Measurements from ENCODE around the gene TMEM164.
A peak's percentile ranks its signal among the peaks of the same experiment; 100 is the strongest.

The TMEM164 gene

GRCh38 chrX:110163488-110163887, 160.6 kb downstream of the TMEM164 start:
- DNase-seq (ENCODE audit: insufficient read length) (no peak), FAIRE-seq (no peak)
- TF ChIP-seq TAF1 (IDR thresholded peaks at IDR 0.05; ENCODE audit: borderline replicate concordance, low read depth, low read length) (no peak), POLR2A (IDR thresholded peaks at IDR 0.05; ENCODE audit: low read depth, low read length) (no peak), POLR2AphosphoS5 (IDR thresholded peaks at IDR 0.05; ENCODE audit: low read depth, low read length) (no peak)

DNA sequence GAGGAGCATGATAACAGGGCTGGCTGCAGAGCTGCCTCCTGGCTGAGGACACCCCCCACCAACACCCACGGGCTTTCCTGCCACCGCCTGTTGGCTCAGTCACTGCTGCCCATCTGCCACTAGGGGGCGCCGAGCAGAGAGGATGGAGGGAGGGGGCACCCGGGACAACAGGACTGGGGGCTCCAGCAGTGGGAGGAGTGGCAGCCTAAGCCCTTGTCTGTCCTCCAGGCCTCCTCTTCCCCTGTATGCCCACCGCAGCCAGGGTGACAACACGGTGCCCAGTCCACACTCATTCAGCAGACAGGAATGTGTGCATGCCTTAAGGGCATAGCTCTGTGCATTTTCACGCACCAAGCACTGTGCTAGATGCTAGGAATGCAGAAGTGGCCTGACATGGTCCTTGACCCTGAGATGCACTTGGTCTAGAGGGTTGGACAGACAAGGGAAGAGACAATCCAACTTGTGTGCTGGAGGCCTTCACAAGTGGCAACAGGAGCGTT, 165.1 kb downstream of the TMEM164 start:
- TF ChIP-seq POLR2AphosphoS5 (IDR thresholded peaks at IDR 0.05; ENCODE audit: low read depth, low read length): no peak
- no peak for TF ChIP-seq POLR2A (IDR thresholded peaks at IDR 0.05; ENCODE audit: low read depth, low read length)
- no peak for TF ChIP-seq TAF1 (IDR thresholded peaks at IDR 0.05; ENCODE audit: borderline replicate concordance, low read depth, low read length)
- DNase-seq (ENCODE audit: insufficient read length) (no peak), FAIRE-seq (no peak)

DNA sequence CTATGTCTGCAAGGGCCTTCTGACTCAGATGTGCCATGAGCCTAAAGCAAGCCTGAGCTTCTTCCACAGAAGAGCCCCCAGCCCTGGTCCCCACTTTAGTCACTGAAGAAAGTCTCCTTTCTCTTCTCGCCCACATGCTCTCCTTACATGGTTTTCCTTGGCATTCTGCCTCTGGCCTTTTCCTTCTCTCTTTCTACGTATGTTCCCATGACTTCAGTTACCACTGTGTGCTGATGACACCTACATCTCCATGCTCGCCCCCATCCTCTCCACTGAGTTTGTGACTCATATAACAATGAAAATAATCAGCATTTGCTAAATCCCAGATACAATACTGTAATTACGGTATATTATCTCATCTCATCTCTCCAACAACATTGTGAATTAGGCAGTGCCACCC, 165.7 kb downstream of the TMEM164 start:
- FAIRE-seq: no peak
- no peak for DNase-seq (ENCODE audit: insufficient read length)
- no peak for TF ChIP-seq TAF1 (IDR thresholded peaks at IDR 0.05; ENCODE audit: borderline replicate concordance, low read depth, low read length)
- TF ChIP-seq POLR2A (IDR thresholded peaks at IDR 0.05; ENCODE audit: low read depth, low read length): no peak
- TF ChIP-seq POLR2AphosphoS5 (IDR thresholded peaks at IDR 0.05; ENCODE audit: low read depth, low read length): no peak

DNA sequence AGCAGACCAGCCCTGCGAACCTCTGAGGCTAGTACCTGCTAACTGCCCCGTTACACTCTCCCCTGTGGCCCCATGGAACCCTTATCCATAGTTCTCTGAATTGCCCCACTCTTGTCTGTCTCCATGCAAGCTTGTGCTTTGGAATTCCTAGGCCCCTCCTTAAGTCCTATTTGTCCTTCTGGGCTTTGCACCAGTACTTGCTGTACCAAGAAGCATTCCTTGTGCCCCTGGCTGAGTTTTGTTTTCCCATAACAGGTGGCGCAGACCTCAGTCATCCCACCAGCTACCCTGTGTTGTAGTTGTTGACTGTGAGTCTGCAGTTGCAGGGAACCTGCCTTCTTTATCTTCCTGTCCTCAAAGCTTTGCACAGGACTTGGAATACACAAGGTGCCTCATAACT, 167.1 kb downstream of the TMEM164 start:
- TF ChIP-seq POLR2A (IDR thresholded peaks at IDR 0.05; ENCODE audit: low read depth, low read length) (no peak), POLR2AphosphoS5 (IDR thresholded peaks at IDR 0.05; ENCODE audit: low read depth, low read length) (no peak), TAF1 (IDR thresholded peaks at IDR 0.05; ENCODE audit: borderline replicate concordance, low read depth, low read length) (no peak)
- DNase-seq (ENCODE audit: insufficient read length) (no peak), FAIRE-seq (no peak)

DNA sequence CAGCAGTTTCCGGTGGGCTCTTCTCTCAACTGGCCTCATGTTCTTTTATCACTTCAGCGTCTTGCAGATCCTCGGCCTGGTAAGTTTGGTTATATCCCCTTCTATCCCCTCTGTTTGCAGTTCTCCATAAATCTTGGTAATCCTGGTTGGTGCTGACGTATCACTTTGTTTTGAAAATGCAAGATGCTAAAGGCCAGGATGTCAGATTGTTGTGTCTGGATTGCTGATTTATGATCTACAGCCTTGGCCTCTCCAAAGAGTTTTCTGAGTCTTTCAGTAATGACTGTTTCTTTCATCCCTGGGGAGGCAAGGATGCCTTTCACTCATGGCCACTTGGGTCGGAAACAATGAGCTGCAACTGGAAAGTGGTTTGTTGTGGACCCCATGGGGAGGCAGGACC, 168.5 kb downstream of the TMEM164 start:
- no peak for TF ChIP-seq POLR2A (IDR thresholded peaks at IDR 0.05; ENCODE audit: low read depth, low read length)
- no peak for TF ChIP-seq TAF1 (IDR thresholded peaks at IDR 0.05; ENCODE audit: borderline replicate concordance, low read depth, low read length)
- no peak for TF ChIP-seq POLR2AphosphoS5 (IDR thresholded peaks at IDR 0.05; ENCODE audit: low read depth, low read length)
- FAIRE-seq: no peak
- DNase-seq (ENCODE audit: insufficient read length): no peak

- FAIRE-seq (peak; percentile 91), DNase-seq (ENCODE audit: insufficient read length) (peak; percentile 48)
- TF ChIP-seq TAF1 (IDR thresholded peaks at IDR 0.05; ENCODE audit: borderline replicate concordance, low read depth, low read length) (no peak), POLR2AphosphoS5 (IDR thresholded peaks at IDR 0.05; ENCODE audit: low read depth, low read length) (no peak), POLR2A (IDR thresholded peaks at IDR 0.05; ENCODE audit: low read depth, low read length) (no peak)
Observed at GRCh38 chrX:110172215-110172614, 169.3 kb downstream of the TMEM164 start.

GRCh38 chrX:110173192-110174175, 170.6 kb downstream of the TMEM164 start:
- DNase-seq (ENCODE audit: insufficient read length) (no peak), FAIRE-seq (no peak)
- TF ChIP-seq POLR2AphosphoS5 (IDR thresholded peaks at IDR 0.05; ENCODE audit: low read depth, low read length): no peak
- TF ChIP-seq POLR2A (IDR thresholded peaks at IDR 0.05; ENCODE audit: low read depth, low read length): no peak
- TF ChIP-seq TAF1 (IDR thresholded peaks at IDR 0.05; ENCODE audit: borderline replicate concordance, low read depth, low read length): no peak

GRCh38 chrX:110175146-110175545, 172.2 kb downstream of the TMEM164 start:
- DNase-seq (ENCODE audit: insufficient read length): no peak
- FAIRE-seq: no peak
- no peak for TF ChIP-seq TAF1 (IDR thresholded peaks at IDR 0.05; ENCODE audit: borderline replicate concordance, low read depth, low read length)

GRCh38 chrX:110175696-110176095, 172.8 kb downstream of the TMEM164 start:
- DNase-seq (ENCODE audit: insufficient read length) (no peak), FAIRE-seq (no peak)
- no peak for TF ChIP-seq TAF1 (IDR thresholded peaks at IDR 0.05; ENCODE audit: borderline replicate concordance, low read depth, low read length)
- no peak for TF ChIP-seq POLR2A (IDR thresholded peaks at IDR 0.05; ENCODE audit: low read depth, low read length)
- no peak for TF ChIP-seq POLR2AphosphoS5 (IDR thresholded peaks at IDR 0.05; ENCODE audit: low read depth, low read length)

GRCh38 chrX:110178179-110178865, 175.4 kb downstream of the TMEM164 start:
- DNase-seq (ENCODE audit: insufficient read length) (no peak), FAIRE-seq (no peak)
- TF ChIP-seq POLR2AphosphoS5 (IDR thresholded peaks at IDR 0.05; ENCODE audit: low read depth, low read length): no peak
- TF ChIP-seq TAF1 (IDR thresholded peaks at IDR 0.05; ENCODE audit: borderline replicate concordance, low read depth, low read length): no peak
- TF ChIP-seq POLR2A (IDR thresholded peaks at IDR 0.05; ENCODE audit: low read depth, low read length): no peak

GRCh38 chrX:110180176-110180927, 177.4 kb downstream of the TMEM164 start:
- FAIRE-seq (peak; percentile 57), DNase-seq (ENCODE audit: insufficient read length) (no peak)
- TF ChIP-seq TAF1 (IDR thresholded peaks at IDR 0.05; ENCODE audit: borderline replicate concordance, low read depth, low read length) (no peak), POLR2AphosphoS5 (IDR thresholded peaks at IDR 0.05; ENCODE audit: low read depth, low read length) (no peak), POLR2A (IDR thresholded peaks at IDR 0.05; ENCODE audit: low read depth, low read length) (no peak)

Measured in GM12892 (cell line).